Measurements from ENCODE around the gene RHOJ.

The RHOJ gene

DNA sequence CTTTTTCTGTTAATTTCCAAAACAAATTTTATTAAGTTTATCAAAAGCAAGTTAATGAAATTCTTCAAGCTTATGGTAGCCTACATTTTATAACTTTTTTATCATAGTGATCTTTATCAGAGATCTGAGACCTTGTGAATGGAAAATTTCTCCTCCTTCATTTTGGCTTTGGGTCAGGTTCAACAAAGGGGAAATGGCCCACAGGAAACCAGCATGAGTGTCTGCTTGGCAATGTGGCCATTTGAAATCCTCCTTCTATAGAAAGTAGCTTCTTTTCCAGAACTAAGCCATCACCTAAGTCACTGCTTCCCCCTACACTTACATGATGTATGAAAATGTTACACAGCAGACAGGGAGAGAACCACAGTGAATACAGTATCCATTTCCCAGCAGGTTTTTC, 1.6 kb downstream of the RHOJ start:
- DNase-seq (ENCODE audit: low spot score): no peak

DNA sequence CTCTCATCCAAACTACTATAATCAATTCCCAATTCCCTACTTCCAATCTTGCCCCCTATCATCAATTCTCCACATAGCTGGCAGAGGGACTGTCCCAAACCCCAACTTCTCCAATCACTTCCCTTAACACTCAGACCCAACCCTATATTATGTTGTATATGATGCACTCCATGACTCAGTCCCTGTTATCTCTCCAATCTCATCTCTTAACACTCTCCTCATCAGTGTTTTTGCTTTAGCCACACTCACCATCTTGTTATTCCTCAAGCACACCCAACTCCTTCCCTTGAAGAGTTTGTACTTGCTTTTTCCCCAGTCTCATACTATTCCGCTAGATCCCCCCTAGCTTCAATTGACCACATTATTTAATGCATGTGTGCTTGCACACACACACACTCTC, 4.9 kb downstream of the RHOJ start:
- no peak for DNase-seq (ENCODE audit: low spot score)

- no peak for DNase-seq (ENCODE audit: low spot score)
These were observed 6.6 kb downstream of the RHOJ start for GRCh38 chr14:63210812-63211211.

DNA sequence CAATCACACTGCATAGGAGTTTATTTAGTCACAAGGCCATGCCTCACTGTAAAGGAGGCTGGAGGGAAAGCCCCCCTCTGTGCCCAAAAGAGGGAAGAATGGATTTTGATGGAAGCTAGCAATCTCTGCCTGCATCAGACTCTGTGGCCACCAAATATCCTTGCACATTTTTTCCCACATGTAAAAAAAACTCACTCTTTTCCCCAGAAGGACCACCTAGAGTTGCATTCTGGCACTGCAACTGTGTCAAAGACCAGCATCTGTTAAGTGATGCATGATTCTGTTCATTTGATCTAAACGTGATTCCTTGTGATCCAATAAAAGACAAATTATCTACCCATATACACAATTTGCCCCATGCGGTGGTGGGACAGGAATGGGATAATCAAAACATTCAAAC, 8.0 kb downstream of the RHOJ start:
- no peak for DNase-seq (ENCODE audit: low spot score)

DNA sequence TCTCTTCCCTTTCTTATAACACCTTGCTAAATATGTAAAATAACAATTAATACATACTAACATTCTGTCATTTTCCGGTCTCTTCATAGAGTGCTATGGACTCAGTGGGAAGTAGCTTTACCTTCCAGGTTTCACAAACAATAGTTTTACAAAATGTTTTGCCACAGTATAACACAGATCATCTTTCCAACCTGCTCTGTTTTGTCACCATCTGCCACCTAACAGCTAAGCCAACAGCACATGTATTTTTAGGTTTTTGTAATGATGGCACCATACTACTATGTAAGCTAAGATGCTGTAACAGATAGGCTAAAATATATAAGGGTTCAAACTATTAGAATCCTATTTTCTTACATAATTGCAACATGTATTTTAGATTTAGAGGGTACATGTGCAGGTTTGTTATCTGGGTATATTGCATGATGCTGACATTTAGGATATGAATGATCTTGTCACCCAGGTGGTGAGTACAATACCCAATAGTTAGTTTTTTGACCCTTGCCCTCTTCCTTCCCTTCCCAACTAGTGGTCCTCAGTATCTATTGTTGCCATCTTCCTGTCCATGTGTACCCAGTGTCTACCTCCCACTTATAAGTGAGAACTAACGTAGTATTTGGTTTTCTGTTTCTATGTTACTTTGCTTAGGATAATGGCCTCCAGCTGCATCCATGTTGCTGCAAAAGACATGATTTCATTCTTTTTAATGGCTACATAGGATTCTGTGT, 8.7 kb downstream of the RHOJ start:
- peak; percentile 25 for DNase-seq (ENCODE audit: low spot score)

- DNase-seq (ENCODE audit: low spot score): no peak
These were observed 10.4 kb downstream of the RHOJ start for GRCh38 chr14:63214417-63215196.

DNA sequence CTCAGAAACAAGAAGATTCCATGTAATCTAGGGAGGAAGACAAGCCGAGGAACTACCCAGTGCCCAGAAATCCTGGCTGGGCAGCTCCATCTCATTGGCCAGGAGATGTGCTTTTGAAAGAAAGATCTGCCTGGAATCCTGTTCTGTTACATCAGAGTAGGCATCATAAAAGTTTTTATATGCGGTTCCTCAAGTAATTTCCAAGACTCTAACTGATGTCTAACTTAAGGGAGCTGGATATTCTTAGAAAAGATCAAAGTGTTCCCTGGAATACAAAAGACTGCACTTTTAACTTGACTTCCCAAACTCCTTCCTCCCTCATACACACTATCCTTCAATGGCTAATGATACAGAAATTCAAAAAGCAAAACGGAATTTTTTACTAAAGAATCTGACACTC, 16.3 kb downstream of the RHOJ start:
- no peak for DNase-seq (ENCODE audit: low spot score)

GRCh38 chr14:63223596-63223995, 19.4 kb downstream of the RHOJ start:
- no peak for DNase-seq (ENCODE audit: low spot score)

- no peak for DNase-seq (ENCODE audit: low spot score)
These were observed 20.0 kb downstream of the RHOJ start for GRCh38 chr14:63224196-63224595.

DNA sequence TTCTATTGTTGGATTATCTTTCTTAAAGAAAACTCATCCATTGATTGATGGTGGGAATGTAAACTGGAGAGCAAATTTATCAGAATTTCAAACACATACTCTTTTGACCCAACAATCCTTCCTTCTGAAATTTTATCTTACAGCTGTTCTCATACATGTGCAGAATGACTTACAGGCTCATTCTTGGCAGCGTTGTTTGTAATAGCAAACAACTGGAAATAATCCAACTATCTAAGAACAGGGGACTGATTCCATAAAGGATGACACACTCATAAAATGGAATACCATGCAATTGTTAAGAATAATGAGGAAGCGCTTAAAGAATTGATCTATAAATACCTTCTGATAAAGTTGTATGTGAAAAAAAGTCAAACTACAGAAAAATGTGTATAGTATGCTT, 24.0 kb downstream of the RHOJ start:
- DNase-seq (ENCODE audit: low spot score): no peak

GRCh38 chr14:63229330-63230059, 25.3 kb downstream of the RHOJ start:
- DNase-seq (ENCODE audit: low spot score): no peak

- no peak for DNase-seq (ENCODE audit: low spot score)
These were observed 27.5 kb downstream of the RHOJ start for GRCh38 chr14:63231766-63232165.

- DNase-seq (ENCODE audit: low spot score): no peak
These were observed 33.5 kb downstream of the RHOJ start for GRCh38 chr14:63237791-63238190.

DNA sequence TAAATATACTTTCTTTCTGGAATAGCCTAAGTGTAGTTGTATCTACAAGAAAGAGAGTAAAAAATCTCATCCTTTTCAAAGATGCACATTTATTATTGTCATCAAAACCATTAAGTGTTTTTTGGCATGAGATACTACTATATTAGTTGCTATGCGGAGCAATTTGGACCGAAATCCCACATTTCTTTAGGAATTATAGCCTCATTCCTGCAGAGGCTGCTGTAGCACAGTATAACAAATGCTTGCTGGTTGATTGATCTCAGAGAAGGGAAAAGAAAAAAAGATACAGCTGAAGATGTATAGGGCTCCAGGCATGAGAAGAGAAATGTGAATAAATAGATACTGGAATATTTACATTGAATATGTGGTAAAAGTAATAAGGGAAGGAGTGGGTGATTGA, 36.0 kb downstream of the RHOJ start:
- DNase-seq (ENCODE audit: low spot score): no peak

DNA sequence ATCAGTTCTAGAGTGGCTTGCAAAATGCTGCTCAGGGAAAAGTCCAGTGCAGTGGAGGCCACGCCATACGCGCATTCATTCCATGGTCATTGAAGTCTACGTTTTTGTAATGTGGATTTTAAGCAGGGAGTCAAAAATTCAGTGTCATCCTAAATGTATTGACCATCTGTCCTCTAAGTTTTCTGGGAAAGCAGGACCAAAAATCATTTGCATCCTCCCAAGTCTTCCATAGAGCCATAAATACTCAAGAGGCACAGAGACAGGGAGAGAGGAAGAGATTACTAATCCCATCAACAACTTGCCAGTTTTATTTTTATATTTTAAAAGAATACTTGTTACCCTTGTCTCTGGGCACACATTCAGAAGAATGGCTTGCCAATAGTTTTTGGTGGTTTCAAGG, 36.9 kb downstream of the RHOJ start:
- DNase-seq (ENCODE audit: low spot score): no peak

- DNase-seq (ENCODE audit: low spot score): no peak
These were observed 39.4 kb downstream of the RHOJ start for GRCh38 chr14:63243646-63244045.

DNA sequence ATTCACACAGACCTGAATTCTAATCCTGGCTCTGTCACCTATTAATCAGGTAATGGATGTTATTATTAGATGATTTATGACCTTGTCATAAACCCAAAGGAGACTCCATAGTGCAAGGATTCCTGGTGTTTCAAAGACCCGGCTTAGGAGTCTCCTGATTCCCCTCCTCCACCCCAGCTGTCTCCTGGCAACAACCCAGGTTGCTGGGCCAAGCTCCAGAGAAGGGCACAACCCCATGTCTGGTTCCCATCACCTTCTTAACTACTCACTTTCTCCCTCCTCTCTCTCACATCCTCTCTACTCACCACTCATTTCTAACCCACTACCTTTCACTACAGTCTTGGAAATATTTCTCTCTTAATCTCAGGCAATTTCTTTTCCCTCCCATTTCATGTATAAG, 41.6 kb downstream of the RHOJ start:
- DNase-seq (ENCODE audit: low spot score): no peak

DNA sequence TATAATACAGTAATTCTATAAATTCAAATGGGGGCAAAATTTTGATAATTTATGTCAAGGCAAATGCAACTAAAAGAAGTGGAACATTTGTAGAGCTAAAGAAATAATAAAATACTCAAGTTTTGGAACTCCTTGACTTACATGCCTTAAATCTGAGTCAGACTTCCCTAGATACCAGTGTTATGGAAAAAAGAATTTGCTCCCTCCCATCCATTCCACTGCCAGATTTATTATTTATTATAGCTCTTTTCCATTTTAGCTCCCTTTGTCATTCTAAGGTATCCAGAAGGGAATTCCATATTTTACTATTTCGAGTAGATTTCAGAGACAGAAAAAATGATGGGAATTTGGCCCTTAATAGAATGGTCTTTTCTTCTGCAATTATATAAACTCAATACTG, 44.0 kb downstream of the RHOJ start:
- no peak for DNase-seq (ENCODE audit: low spot score)

GRCh38 chr14:63249092-63249491, 44.8 kb downstream of the RHOJ start:
- peak; percentile 19 for DNase-seq (ENCODE audit: low spot score)

DNA sequence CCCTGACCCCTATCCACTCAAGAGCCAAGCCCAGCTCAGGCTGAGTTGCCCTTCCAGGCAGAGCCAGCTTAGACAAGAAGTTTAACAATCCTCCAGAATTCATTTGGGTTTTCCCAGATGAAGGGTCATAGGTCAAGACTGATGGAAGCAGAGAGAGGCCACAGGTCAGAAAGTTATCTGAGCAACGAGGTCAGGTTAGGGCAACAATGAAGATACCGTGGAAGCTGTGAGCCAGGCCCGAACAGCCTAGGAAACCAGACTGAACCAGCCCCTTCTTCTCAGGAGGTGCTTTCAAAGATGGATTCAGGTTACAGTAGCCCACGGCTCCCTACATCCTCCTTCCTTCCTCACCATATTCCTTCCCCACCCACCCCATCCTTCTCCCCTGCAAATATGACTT, 53.1 kb downstream of the RHOJ start:
- DNase-seq (ENCODE audit: low spot score): no peak

- no peak for DNase-seq (ENCODE audit: low spot score)
These were observed 58.2 kb downstream of the RHOJ start for GRCh38 chr14:63262446-63262845.

DNA sequence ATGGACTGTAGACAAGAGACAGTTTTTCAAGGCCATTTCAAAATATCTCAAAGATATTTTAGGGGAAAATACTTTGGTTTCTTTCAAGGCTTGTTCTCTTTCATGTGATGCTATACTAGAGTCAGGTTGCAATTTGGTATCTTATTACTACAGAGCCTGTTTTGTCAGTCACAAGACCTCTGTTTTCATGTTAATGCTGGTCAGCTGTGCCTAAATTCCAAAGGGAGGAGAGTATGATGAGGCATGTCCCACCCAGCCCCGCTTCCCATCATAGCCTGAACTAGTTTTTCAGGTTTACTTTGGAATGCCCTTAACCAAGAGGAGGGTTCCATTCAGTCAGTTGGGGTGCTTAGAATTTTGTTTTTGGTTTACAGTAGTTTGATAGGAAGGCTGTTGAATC, 61.9 kb downstream of the RHOJ start:
- no peak for DNase-seq (ENCODE audit: low spot score)

DNA sequence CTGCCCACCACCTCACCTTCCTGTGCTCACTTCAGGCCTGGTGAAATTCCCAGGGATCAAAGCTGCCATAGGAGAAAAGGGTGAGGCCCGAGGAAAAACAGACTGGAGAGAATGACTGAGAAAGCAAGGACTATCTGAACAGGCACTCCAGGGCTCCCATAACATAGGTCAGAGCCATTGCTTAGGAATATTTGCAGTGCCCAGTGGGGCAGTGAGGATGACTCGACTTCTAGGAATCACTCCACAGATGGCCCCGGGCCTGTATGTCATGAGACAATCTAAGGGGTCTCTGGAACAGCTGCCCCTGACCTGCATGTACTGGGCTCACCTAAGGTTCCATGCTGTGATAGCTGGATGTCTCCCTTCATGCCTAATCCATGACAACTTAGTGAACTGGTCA, 62.9 kb downstream of the RHOJ start:
- DNase-seq (ENCODE audit: low spot score): no peak
